NCI-H2171 (cell line): ENCODE results near the gene KRT8.
"Not testable (repeated sequence)": the region's sequence is repeated elsewhere in the genome, so short reads cannot be mapped to it uniquely, and the experiment has no call there.

Source experiments
- DNase-seq: peaks from one replicate; lab custom pipeline; 2025; lab: John Stamatoyannopoulos, UW

KRT8 gene

GRCh38 chr12:52874573-52875435 lies 30.1 kb downstream of the KRT8 start:
- DNase-seq, result no peak

- DNase-seq, result peak; percentile 89
These were observed 30.9 kb downstream of the KRT8 start for GRCh38 chr12:52873832-52874572.

DNA sequence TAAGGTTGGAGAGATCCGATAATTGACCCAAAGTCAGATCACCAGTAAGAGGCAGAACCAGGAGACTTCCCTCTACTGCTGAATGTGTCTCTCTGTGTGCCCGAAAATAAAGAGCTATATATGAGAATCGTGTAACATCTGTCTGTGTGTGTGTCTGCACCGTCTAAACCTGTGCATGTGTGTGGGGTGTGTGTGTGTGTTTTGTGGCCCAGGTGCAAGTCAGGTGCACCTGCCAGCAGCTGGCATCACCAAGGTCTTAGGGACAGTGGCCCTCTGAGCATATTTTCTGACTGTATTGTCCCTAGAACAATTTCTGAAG lies 31.4 kb downstream of the KRT8 start:
- DNase-seq, result no peak

DNA sequence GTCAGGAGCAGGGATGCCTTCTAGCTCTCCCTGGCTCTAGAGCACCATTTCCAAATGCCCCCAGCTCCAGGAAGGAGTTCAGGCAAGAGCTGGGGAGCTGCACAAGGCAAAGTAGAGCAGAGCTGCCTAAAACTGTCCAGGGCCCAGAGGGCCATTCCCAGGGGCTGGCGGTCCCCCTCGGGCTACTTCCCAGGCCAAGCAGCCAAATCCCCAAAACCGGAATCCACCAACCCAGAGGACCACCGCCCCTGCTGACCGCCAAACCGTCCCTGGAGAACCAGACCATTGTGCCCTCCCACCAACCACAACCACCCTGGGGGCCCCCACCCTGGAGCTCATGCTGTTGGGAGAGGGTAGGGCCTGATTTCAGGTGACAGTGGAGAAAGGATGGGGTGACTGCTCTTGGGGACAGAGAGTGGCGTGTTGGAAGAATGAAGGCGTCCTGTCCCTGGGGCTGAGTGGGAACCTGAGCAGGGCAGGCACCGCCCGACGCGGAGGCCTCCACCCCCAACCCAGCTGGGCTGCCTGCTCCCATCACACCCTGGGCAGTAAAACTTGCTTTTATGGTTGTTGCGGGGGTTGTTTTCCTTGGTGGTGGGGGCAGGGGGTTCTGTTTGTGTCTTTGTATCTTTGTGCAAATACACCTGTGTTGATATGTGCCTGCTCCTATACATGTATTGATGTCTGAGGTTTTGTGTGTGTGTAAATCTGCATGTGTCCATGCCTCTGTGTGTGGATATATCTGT lies 32.1 kb downstream of the KRT8 start:
- no peak for DNase-seq

DNA sequence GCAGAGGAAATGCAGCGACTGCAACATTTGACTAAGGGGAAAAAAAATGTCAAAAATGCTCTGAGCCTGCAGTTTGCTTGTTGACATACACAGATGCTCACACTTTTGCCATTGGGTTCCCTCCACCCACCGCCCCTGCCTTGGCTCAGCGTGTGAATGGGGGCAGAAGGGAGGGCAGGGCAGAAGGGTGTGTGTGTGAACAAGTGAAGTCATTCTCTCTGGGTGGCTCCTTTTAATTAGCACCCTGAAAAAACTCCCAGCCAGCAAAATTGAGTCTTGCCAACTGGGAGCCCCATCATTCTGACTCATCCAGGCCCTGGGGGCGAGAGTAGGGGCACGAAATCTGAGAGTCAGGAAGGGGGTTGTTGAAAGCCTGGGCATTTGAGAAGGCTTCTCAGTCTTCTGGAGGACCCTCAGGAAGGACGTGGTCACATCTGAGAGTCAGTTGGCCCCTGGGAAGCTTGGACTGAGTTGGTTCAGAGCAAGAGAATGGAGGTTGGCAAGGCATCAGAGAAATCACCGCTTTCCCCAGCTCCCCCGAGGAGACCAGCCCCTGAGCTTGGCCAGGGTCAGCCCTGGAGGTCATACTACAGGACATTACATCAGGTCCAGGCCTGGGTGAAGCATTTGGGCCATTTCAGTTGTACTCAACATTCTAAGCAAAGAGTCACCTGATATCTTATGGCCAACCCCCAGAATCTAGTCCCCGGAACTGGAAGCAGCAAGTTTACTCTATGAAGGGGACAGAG lies 33.4 kb downstream of the KRT8 start:
- peak; percentile 23 for DNase-seq

DNA sequence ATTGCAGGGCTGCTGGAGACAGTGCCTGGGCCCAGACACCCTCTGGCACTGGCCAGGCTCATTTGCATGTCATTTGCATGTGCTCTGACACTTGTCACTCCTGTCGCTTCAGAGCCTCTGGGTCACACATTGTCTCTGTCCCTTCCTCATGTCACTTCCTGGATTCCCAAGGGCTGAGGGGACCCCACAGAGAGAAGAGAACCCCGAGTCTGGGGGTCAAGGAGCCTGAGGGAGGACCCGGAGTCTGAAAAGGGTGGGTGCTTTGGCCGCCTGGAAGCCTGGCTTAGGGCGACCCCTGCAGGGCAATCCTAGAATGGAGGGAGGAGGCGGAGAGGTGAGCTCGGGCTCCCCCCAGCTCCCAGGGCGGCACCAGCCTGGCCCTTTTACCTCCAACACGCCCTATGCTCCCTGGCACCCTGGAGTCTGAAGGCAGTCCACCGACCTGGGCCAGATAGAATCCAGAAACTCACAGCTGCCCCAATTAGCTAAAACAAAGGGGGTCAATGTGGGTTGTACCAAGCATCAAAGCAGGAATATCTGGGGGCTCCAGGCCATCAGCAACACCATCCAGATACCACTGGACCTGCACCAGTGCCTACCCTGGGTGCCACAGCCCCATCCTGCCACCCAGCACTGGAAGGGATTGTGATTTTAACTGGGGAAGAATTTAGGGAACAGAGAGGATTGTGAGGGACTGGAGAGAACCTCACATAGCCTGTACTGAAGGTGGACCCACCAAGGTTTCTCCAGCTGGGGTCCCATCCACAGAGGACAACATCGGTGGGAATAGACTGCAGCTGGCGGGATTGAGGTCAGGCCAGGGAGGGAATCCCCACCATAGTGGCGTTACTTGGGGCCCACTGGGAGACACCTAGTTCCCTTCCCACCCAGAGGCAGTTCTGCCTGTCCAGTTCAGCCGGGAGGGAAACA lies 34.2 kb downstream of the KRT8 start:
- DNase-seq, result no peak

DNA sequence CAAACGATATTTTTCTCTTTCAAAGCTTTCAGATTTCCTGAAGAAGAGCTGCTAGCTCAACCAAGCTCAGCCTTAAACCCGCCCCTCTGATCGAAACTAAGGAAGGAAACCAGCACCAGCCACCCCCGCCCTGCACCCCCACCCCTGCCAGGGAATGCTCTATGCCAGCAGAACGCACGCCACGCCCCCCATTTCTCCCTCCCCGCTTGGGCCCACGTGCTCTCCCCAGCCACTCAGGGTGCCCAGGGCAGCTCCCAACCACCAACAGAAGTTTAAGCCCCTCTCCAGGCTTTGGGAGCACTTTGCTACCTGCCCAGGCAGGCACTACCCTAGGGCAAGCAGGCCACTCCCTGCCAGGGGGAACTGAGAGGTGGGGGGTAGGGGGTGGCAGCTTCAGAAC lies 37.2 kb downstream of the KRT8 start:
- no peak for DNase-seq

DNA sequence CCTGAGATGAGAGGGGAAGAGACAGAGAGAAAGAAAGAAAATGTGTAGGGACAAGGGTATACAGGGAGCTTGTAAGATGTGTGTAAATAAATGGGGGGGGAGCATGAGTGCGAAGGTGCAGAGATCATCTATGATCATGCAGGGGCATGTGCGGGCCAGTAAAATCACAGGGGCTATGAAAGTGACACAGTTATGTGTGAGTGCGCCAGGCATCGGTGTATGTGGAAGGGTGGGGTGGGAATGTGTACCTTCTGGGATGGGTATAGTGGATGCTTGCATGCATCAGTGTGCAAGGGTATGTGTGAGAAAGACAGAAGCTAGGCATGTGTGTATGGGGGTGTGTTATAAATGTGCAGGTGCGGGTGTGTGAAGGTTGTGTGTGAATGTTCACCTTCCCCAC lies 37.7 kb downstream of the KRT8 start:
- DNase-seq, result no peak

DNA sequence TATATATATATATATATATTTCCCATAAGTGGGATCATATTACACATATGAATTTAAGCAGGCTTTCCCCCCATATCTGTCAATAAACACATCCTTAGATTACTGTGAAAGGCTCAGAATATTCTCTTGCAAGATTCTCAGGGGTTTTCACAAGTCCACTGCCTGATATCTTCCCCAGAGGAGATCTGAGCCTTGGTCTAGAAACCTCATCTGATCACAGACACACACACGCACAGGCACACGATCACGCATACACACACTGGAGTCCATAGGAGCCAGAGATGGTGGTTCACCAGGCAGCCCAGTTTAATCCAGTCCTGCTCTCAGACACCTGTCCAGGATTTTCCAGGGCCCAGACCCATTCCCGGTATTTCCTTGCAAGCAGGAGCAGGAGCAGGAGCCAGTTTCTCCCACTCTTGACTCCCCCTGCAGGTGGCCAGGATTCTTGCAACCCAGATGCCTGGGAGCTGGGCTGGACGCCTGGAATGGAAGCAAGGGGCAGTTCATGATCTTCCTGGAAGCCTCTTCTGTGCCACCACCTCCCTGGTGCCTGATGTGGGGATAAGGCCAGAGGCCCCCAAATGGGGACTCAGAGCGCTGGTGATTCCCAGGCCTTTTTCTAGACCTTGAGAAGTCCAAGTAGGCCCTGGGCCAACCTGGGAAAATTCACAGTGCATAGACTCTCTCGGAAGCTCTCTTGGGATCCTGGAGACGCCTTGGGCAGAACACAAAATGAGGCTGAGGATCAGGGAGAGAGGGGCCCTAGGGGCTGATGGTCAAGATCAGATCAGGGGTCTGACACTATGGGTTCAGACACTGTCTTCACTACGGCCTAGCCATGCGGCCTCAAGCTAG lies 39.6 kb downstream of the KRT8 start:
- DNase-seq, result no peak

DNA sequence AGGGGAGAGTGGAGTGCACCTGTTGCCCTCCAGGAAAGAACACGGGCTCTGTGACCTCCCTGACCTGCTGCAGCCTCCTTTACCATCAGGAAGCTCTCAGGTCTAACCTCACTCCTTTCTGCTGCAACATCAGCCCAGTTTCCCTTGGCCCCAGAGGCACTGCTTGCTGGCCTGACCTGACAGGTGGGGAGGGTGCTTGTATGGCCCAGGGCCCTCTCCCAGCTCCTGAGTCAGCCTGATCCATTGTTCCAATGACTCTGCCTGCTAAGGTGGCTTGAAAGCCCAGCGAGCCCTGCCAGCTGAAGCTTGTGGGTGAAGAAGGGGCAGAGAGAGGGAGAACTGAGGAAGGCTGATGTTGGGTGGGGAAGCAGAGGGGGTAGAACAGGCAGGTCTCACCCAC lies 42.9 kb downstream of the KRT8 start:
- DNase-seq, result no peak

- no peak for DNase-seq
These were observed 43.4 kb downstream of the KRT8 start for GRCh38 chr12:52861511-52861910.

- no peak for DNase-seq
These were observed 44.6 kb downstream of the KRT8 start for GRCh38 chr12:52860102-52860823.

DNA sequence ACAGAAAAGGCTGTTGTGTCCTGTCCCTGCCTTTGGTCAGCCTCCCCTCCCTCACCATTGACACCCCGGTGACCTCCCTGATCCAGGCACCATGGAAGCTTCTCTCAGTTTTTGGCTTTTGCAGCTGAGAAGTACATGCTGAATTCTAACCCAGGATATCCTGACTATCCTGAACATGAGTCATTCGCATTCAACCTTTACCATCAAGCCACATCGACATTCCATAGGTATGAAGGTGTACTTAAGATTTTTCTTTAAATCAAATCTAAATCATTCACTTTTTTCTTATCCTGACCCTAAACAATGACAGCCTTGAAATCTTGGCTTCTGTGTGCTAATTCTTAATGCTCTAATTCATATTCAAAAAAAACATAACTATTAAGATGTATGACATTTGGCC lies 47.4 kb downstream of the KRT8 start:
- DNase-seq, result no peak

- DNase-seq, result no peak
These were observed 48.1 kb downstream of the KRT8 start for GRCh38 chr12:52856787-52857186.

- not testable (repeated sequence) for DNase-seq
These were observed 48.8 kb downstream of the KRT8 start for GRCh38 chr12:52856077-52856476.

DNA sequence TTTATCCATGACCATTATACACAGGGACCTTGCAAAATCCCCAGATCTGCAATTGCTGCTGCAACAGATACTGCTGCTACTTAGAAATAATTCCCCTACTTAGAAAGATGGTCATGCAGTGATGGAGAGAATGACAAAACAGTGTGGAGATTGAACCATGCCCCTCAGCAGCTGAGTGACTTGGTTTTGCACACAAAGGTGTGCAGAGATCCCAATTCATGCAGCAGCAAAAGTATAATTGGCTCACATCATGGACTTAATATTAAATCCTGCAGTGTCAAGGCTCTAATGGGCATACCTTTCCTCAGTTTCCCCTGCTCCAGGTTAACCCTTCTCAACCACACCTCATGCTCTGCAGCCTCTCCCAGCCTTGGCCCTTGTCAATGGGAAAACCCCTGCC lies 53.1 kb downstream of the KRT8 start:
- DNase-seq, result no peak

DNA sequence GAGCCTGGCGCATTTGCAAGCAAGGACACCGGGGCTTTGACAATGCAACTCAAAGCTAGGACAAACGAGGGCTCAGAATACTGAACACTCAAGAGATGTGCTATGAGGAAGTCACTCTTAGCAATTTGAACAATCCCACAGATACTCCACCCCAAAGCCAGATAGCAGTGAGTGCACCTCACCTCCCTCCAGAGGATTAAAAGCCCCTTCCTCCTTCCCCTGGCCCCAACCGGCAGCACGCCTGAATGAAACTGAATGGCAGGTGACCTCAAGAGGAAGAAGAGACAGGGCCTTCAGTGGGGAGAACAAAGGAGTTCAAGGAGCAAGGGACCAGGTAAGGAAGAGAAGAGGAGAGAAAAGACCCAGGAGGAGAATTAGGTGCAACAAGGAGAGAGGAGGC lies 54.2 kb downstream of the KRT8 start:
- no peak for DNase-seq

DNA sequence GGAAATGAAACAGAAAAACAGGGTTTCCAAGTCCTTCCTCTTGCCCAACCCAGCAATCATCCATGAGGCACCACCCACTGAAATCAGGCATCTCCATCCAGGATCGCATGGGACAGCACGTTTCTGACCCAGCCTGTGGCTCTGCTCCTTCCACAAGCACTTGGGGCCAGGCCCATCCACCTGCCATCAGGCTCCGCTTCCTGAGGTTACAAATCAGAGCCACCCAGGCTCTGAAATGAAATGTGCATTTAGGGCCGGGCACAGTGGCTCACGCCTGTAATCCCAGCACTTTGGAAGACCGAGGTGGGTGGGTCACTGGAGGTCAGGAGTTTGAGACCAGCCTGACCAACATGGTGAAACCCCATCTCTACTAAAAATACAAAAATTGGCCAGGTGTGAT lies 55.4 kb downstream of the KRT8 start:
- DNase-seq, result no peak

DNA sequence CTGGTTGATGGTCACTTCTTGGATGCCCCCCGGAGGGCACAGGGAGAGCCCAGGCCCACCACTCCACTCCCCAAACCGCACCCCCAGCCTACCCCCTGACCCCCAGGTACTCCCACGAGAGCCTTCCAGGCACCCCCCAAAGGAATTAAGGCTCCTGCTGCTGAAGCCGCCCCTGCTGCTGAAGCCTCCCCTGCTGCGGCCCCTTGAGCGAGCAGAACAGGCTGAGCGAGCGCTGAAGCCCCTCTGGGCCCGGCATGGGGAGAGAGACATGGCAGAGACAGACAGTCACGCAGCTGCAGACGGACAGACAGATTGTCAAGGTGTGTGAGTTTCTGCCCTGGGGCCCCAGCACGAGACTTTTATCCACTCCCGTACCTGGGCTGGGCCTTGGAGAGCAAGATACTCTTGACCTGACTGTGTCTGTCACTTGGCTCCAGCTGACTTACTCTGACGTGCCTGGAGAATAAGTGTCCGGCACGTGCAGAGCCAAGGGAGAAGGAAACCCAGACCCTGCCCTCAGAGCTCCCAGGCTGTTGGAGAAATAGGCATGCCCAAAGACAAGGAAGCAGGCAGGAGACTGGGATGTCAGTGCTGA lies 56.1 kb downstream of the KRT8 start, which contains the start of gene KRT78:
KRT78 (minus strand) TSS at position 334 of the 595 bp plus-strand sequence; CDS start at position 270, 64 bp downstream.
- no peak for DNase-seq
